Ishikawa (cell line): ENCODE results near the gene ZNF30.

Source experiments
- CEBPB ChIP-seq: IDR thresholded peaks from 2 replicates; pipeline ENCODE4 v1.6.1; 2012
- CREB1 ChIP-seq: IDR thresholded peaks from 2 replicates; pipeline ENCODE4 v1.6.1; 2012; ENCODE audit warnings: low read depth
- EGR1 ChIP-seq: IDR thresholded peaks from 2 replicates; pipeline ENCODE4 v1.6.1; 2012
- EP300 ChIP-seq: IDR thresholded peaks from 2 replicates; pipeline ENCODE4 v1.6.1; 2012; ENCODE audit warnings: borderline replicate concordance
- FOXM1 ChIP-seq: IDR thresholded peaks from 2 replicates; pipeline ENCODE4 v1.6.1; 2012; ENCODE audit warnings: low read depth, borderline replicate concordance
- RAD21 ChIP-seq: IDR thresholded peaks from 2 replicates; pipeline ENCODE4 v1.6.1; 2012; ENCODE audit warnings: low read depth
- TCF12 ChIP-seq: IDR thresholded peaks from 2 replicates; pipeline ENCODE4 v1.6.1; 2012; ENCODE audit warnings: low read depth
- YY1 ChIP-seq: IDR thresholded peaks from 2 replicates; pipeline ENCODE4 v1.6.1; 2012; ENCODE audit warnings: low read depth
- TF ChIP-seq, protein P1 (sequence below): IDR thresholded peaks from 2 replicates; pipeline ENCODE4 v1.6.1; 2012

GRCh38 chr19:34957830-34958751 is 31.4 kb downstream of the ZNF30 start:
- TF ChIP-seq CREB1 (no peak), YY1 (no peak), RAD21 (no peak), EP300 (no peak), CEBPB (no peak), FOXM1 (no peak), EGR1 (no peak), TCF12 (no peak)
- TF ChIP-seq, protein P1, sequence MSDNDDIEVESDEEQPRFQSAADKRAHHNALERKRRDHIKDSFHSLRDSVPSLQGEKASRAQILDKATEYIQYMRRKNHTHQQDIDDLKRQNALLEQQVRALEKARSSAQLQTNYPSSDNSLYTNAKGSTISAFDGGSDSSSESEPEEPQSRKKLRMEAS = no peak
